ENCODE results near the gene CHD2. TPM values are rescaled to one million over a fixed set of nuclear protein-coding genes. Genes with fewer than 3 reads are reported as not detected.

The CHD2 gene
- total and polyA plus RNA-seq, 4 donors: 13.9 to 90.2 (median 49.4) TPM

GRCh38 chr15:93019090-93019489 is 119.0 kb downstream of the CHD2 start (continued):
- TF ChIP-seq CTCF (IDR thresholded peaks at IDR 0.05; ENCODE audit: low read depth, low read length, missing input control): no peak
- no peak for TF ChIP-seq YY1 (IDR thresholded peaks at IDR 0.05)
- no peak for TF ChIP-seq SP1 (IDR thresholded peaks at IDR 0.05)
- no peak for TF ChIP-seq TAF1 (conservative IDR thresholded peaks at IDR 0.05)
- no peak for TF ChIP-seq RXRA (IDR thresholded peaks at IDR 0.05)
- no peak for TF ChIP-seq HNF4A (conservative IDR thresholded peaks at IDR 0.05)

- Histone ChIP-seq H3K9ac (ENCODE audit: low read depth in 1 of 2, low read length in 2 of 2) (no peak overlapping the region), H3K4me3 (ENCODE audit: low read depth in 1 of 3, low read length in 3 of 3) (no peak overlapping the region), H3K27me3 (ENCODE audit: control insufficient read depth in 4 of 4, insufficient read depth in 4 of 4, low read length in 3 of 4) (no peaks in the 10 kb centered on the region), H3K4me1 (ENCODE audit: control insufficient read depth in 4 of 4, insufficient read depth in 4 of 4, low read length in 3 of 4) (no peaks in the 10 kb centered on the region), H3K27ac (ENCODE audit: low read depth in 1 of 2, low read length in 2 of 2) (no peak overlapping the region), H3K9me3 (ENCODE audit: control insufficient read depth in 4 of 4, low read length in 3 of 4) (no peaks in the 10 kb centered on the region), H3K36me3 (ENCODE audit: control insufficient read depth in 4 of 4, insufficient read depth in 3 of 4, low read depth in 1 of 4, low read length in 3 of 4) (peaks cover 33 to 89% (median 79%) of the 10 kb centered on the region in 4 donors)
- TF ChIP-seq, protein P1, sequence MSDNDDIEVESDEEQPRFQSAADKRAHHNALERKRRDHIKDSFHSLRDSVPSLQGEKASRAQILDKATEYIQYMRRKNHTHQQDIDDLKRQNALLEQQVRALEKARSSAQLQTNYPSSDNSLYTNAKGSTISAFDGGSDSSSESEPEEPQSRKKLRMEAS (IDR thresholded peaks at IDR 0.05): no peak
- TF ChIP-seq, protein P2, sequence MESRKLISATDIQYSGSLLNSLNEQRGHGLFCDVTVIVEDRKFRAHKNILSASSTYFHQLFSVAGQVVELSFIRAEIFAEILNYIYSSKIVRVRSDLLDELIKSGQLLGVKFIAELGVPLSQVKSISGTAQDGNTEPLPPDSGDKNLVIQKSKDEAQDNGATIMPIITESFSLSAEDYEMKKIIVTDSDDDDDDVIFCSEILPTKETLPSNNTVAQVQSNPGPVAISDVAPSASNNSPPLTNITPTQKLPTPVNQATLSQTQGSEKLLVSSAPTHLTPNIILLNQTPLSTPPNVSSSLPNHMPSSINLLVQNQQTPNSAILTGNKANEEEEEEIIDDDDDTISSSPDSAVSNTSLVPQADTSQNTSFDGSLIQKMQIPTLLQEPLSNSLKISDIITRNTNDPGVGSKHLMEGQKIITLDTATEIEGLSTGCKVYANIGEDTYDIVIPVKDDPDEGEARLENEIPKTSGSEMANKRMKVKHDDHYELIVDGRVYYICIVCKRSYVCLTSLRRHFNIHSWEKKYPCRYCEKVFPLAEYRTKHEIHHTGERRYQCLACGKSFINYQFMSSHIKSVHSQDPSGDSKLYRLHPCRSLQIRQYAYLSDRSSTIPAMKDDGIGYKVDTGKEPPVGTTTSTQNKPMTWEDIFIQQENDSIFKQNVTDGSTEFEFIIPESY (IDR thresholded peaks at IDR 0.05): no peak
- TF ChIP-seq FOXA2 (IDR thresholded peaks at IDR 0.05) (no peak), FOXA1 (IDR thresholded peaks at IDR 0.05) (no peak), JUND (IDR thresholded peaks at IDR 0.05) (no peak), HNF4A (conservative IDR thresholded peaks at IDR 0.05) (no peak), TAF1 (conservative IDR thresholded peaks at IDR 0.05) (no peak), SP1 (IDR thresholded peaks at IDR 0.05) (no peak), GABPA (IDR thresholded peaks at IDR 0.05 in 1 of 2, conservative IDR thresholded peaks at IDR 0.05 in 1 of 2) (no peak), CTCF (IDR thresholded peaks at IDR 0.05; ENCODE audit: low read depth, low read length, missing input control) (no peak), EGR1 (IDR thresholded peaks at IDR 0.05; ENCODE audit: low read depth in 2 of 2) (no peak), RAD21 (IDR thresholded peaks at IDR 0.05) (no peak), YY1 (IDR thresholded peaks at IDR 0.05) (no peak), ATF3 (IDR thresholded peaks at IDR 0.05) (no peak), RXRA (IDR thresholded peaks at IDR 0.05) (no peak), HNF4G (IDR thresholded peaks at IDR 0.05) (no peak), NR2F2 (IDR thresholded peaks at IDR 0.05) (no peak)
- TF ChIP-seq, protein P3, sequence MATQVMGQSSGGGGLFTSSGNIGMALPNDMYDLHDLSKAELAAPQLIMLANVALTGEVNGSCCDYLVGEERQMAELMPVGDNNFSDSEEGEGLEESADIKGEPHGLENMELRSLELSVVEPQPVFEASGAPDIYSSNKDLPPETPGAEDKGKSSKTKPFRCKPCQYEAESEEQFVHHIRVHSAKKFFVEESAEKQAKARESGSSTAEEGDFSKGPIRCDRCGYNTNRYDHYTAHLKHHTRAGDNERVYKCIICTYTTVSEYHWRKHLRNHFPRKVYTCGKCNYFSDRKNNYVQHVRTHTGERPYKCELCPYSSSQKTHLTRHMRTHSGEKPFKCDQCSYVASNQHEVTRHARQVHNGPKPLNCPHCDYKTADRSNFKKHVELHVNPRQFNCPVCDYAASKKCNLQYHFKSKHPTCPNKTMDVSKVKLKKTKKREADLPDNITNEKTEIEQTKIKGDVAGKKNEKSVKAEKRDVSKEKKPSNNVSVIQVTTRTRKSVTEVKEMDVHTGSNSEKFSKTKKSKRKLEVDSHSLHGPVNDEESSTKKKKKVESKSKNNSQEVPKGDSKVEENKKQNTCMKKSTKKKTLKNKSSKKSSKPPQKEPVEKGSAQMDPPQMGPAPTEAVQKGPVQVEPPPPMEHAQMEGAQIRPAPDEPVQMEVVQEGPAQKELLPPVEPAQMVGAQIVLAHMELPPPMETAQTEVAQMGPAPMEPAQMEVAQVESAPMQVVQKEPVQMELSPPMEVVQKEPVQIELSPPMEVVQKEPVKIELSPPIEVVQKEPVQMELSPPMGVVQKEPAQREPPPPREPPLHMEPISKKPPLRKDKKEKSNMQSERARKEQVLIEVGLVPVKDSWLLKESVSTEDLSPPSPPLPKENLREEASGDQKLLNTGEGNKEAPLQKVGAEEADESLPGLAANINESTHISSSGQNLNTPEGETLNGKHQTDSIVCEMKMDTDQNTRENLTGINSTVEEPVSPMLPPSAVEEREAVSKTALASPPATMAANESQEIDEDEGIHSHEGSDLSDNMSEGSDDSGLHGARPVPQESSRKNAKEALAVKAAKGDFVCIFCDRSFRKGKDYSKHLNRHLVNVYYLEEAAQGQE (IDR thresholded peaks at IDR 0.05): no peak
- DNase-seq (ENCODE audit: low spot score): no peak
- WGBS: 97% methylated on average over 10 of the region's 10 CpGs
Measured at GRCh38 chr15:93019971-93020370, 119.8 kb downstream of the CHD2 start.
